BLaER1 treated with 17β-estradiol and CSF1 and Interleukin-3, amounts not matched to agents 10 nM and 100 nM (cell line): ENCODE measurements around the gene FKBP6.
"Not testable (repeated sequence)": the region's sequence is repeated elsewhere in the genome, so short reads cannot be mapped to it uniquely, and the experiment has no call there.

Experiments
- H3K27ac ChIP-seq, 11 experiments: shearing (Covaris generic); formaldehyde crosslinking; 2 replicates each; pipeline ENCODE4 v1.8.1; 2022
- H3K27me3 ChIP-seq, 11 experiments: shearing (Covaris generic); formaldehyde crosslinking; 2 replicates each; pipeline ENCODE4 v1.8.1; 2022
- H3K36me3 ChIP-seq, 11 experiments: shearing (Covaris generic); formaldehyde crosslinking; 2 replicates each; pipeline ENCODE4 v1.8.1; 2022
- H3K4me1 ChIP-seq, 10 experiments: shearing (Covaris generic); formaldehyde crosslinking; 2 replicates each; pipeline ENCODE4 v1.8.1; 2022
- H3K4me2 ChIP-seq, 11 experiments: shearing (Covaris generic); formaldehyde crosslinking; 2 replicates each; pipeline ENCODE4 v1.8.1; 2022
- H3K4me3 ChIP-seq, 10 experiments: shearing (Covaris generic); formaldehyde crosslinking; 2 replicates each; pipeline ENCODE4 v1.8.1; 2022
- H3K9ac ChIP-seq, 11 experiments: shearing (Covaris generic); formaldehyde crosslinking; 2 replicates each; pipeline ENCODE4 v1.8.1; 2022
- H3K9me3 ChIP-seq, 11 experiments: shearing (Covaris generic); formaldehyde crosslinking; replicated peaks in 1 of 11; 2 replicates each; pipeline ENCODE4 v1.8.1; 2022
- H4K20me1 ChIP-seq, 11 experiments: shearing (Covaris generic); formaldehyde crosslinking; 2 replicates each; pipeline ENCODE4 v1.8.1; 2022
- Cebpa-rat ChIP-seq, 11 experiments: shearing (Covaris generic); IDR thresholded peaks; 2 replicates each; pipeline ENCODE4 v1.8.1; 2022

FKBP6 gene

GRCh38 chr7:73327922-73328321, at the start of gene FKBP6, which contains the start of gene TRIM50:
TSS of gene FKBP6 (plus strand) at chr7:73328161. CDS start at chr7:73328429, 268 bp downstream.
TSS of gene TRIM50 (minus strand) at chr7:73328082. CDS start at chr7:73324787, 3,295 bp downstream.
- Histone ChIP-seq H3K4me1 (peaks cover 15 to 49% (median 19%) of the 10 kb centered on the region in 10 experiments), H3K4me2 (peak within 1 kb of the TSS in 3 of 11 experiments; percentile 75 to 84 (median 80); a peak in 3 of 22 replicates)
- H3K9me3 ChIP-seq, H3K36me3 ChIP-seq, H3K4me3 ChIP-seq, H3K27me3 ChIP-seq, H3K9ac ChIP-seq, H3K27ac ChIP-seq, H4K20me1 ChIP-seq: not testable (repeated sequence)

GRCh38 chr7:73297235-73297634, 30.7 kb upstream of the FKBP6 start:
- H3K4me2 ChIP-seq, H3K9ac ChIP-seq, H4K20me1 ChIP-seq, H3K27ac ChIP-seq, H3K4me3 ChIP-seq, H3K36me3 ChIP-seq, H3K27me3 ChIP-seq, H3K9me3 ChIP-seq: not testable (repeated sequence)
- peaks cover 6 to 16% (median 13%) of the 10 kb centered on the region in 10 experiments; a peak in 13 of 20 replicates for H3K4me1 ChIP-seq

GRCh38 chr7:73297706-73298105, 30.3 kb upstream of the FKBP6 start:
- peaks cover 6 to 16% (median 13%) of the 10 kb centered on the region in 10 experiments; a peak in 13 of 20 replicates for H3K4me1 ChIP-seq
- not testable (repeated sequence) for H3K9ac ChIP-seq, H3K27ac ChIP-seq, H3K4me3 ChIP-seq, H3K4me2 ChIP-seq, H3K27me3 ChIP-seq, H4K20me1 ChIP-seq, H3K36me3 ChIP-seq, H3K9me3 ChIP-seq

DNA sequence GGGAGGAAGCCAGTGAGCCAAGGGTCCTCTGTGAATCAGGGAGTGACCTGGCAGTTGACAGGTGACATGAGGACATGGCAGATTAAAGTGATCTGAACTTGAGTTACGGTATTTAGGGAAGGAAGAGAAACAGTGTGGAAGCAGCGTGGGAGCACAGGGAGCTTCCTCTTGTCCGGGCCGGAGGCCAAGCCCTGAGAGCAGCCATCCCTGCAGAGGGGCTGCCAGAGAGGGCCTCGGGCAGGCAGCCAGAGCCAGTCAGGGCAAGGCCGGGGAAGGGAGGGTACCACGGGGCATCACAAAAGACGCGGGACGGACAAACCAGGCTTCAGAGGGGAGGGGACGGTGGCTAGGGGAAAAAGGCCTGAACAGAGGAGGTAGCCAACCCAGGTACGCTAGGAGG, 28.1 kb upstream of the FKBP6 start:
- not testable (repeated sequence) for H4K20me1 ChIP-seq, H3K9me3 ChIP-seq, H3K27ac ChIP-seq, H3K9ac ChIP-seq, H3K4me3 ChIP-seq, H3K27me3 ChIP-seq
- H3K4me1 ChIP-seq, result peaks cover 7 to 30% (median 22%) of the 10 kb centered on the region in 10 experiments; a peak in 17 of 20 replicates
- peak overlapping the region; percentile 29 to 62 (median 39); a peak in 16 of 22 replicates for H3K4me2 ChIP-seq
- peaks cover 19 to 22% (median 21%) of the 10 kb centered on the region in 11 experiments for H3K36me3 ChIP-seq

DNA sequence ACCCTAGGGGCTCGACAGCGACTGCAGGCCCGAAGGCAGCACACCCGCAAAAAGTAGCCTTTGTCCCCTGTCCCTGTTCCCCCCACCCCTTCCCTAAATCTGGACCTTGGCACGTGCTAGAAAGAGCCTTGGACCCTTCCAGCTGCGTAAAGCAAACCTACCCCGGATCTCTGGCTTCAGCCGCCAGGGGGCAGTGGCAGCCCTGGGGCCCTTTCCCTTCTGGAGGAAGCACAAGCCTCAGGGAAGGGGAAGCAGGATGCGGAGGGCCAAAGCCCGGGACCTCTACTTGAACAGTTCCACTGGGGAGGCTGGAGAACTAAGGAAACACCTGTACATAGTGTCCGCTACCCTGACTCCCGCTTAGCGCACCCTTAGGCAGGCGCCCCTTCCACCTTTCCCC, 26.9 kb upstream of the FKBP6 start:
- not testable (repeated sequence) for H3K4me2 ChIP-seq, H3K27ac ChIP-seq, H3K9ac ChIP-seq, H3K4me3 ChIP-seq, H3K9me3 ChIP-seq, H3K27me3 ChIP-seq
- Histone ChIP-seq H3K4me1 (peaks cover 18 to 41% (median 34%) of the 10 kb centered on the region in 10 experiments), H4K20me1 (peaks cover 0 to 10% (median 0%) of the 10 kb centered on the region in 11 experiments; a peak in 4 of 22 replicates), H3K36me3 (peaks cover 25 to 32% (median 30%) of the 10 kb centered on the region in 11 experiments)

DNA sequence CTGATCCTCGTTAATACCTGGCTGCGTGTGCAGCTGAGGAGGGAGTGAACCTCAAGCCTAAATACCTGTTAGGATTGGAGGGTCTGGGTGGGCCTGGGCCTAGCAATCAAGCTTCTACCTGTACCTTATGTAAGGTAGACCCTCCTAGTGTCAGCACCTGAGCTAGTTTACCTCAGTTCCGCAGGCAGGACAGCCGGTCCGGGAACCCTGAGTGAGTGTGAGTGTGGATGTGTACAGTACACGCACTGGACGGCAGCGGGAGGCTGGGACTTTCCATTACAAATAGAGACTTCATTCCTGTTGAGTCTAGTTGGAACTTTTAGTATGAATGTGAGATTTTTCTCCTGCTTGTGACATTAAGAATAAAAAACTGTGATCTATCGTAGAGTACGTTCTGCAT, 25.1 kb upstream of the FKBP6 start:
- H3K27me3 ChIP-seq, H3K9me3 ChIP-seq, H3K4me2 ChIP-seq, H3K4me3 ChIP-seq: not testable (repeated sequence)
- Histone ChIP-seq H3K27ac (peak overlapping the region in 2 of 11 experiments; percentile 77 to 82; a peak in 3 of 22 replicates), H3K9ac (0 out of 22 replicates have a peak overlapping the region, but pooled peaks of 1 of the 11 experiments have one; percentile 70), H3K4me1 (peaks cover 27 to 59% (median 51%) of the 10 kb centered on the region in 10 experiments), H3K36me3 (peaks cover 32 to 47% (median 40%) of the 10 kb centered on the region in 11 experiments), H4K20me1 (peaks cover 0 to 17% (median 0%) of the 10 kb centered on the region in 11 experiments; a peak in 5 of 22 replicates)

GRCh38 chr7:73303546-73303945, 24.4 kb upstream of the FKBP6 start:
- H3K9me3 ChIP-seq, result no peaks in the 10 kb centered on the region
- peak overlapping the region in 1 of 11 experiments; percentile 92; a peak in 2 of 22 replicates for H3K4me2 ChIP-seq
- H3K4me3 ChIP-seq, result no peak overlapping the region
- H3K27ac ChIP-seq, result peak overlapping the region in 7 of 11 experiments; percentile 64 to 82 (median 78); a peak in 14 of 22 replicates
- H3K36me3 ChIP-seq, result peaks cover 32 to 47% (median 40%) of the 10 kb centered on the region in 11 experiments
- H3K9ac ChIP-seq, result peak overlapping the region in 5 of 11 experiments; percentile 53 to 73 (median 69); a peak in 5 of 22 replicates
- H3K27me3 ChIP-seq, result no peaks in the 10 kb centered on the region
- no peak for TF ChIP-seq Cebpa-rat (IDR thresholded peaks at IDR 0.05)
- H3K4me1 ChIP-seq, result peaks cover 30 to 62% (median 55%) of the 10 kb centered on the region in 10 experiments
- H4K20me1 ChIP-seq, result peaks cover 0 to 19% (median 0%) of the 10 kb centered on the region in 11 experiments; a peak in 5 of 22 replicates

- H3K27me3 ChIP-seq, result no peaks in the 10 kb centered on the region
- H3K9me3 ChIP-seq, result no peaks in the 10 kb centered on the region
- peaks cover 0 to 19% (median 0%) of the 10 kb centered on the region in 11 experiments; a peak in 5 of 22 replicates for H4K20me1 ChIP-seq
- no peak for TF ChIP-seq Cebpa-rat (IDR thresholded peaks at IDR 0.05)
- peak overlapping the region in 8 of 11 experiments; percentile 53 to 73 (median 65); a peak in 17 of 22 replicates for H3K9ac ChIP-seq
- H3K4me2 ChIP-seq, result peak overlapping the region in 9 of 11 experiments; percentile 58 to 97 (median 96); a peak in 17 of 22 replicates
- peaks cover 32 to 66% (median 57%) of the 10 kb centered on the region in 10 experiments for H3K4me1 ChIP-seq
- peaks cover 32 to 47% (median 40%) of the 10 kb centered on the region in 11 experiments for H3K36me3 ChIP-seq
- peak overlapping the region in 8 of 11 experiments; percentile 64 to 82 (median 78); a peak in 16 of 22 replicates for H3K27ac ChIP-seq
- H3K4me3 ChIP-seq, result peak overlapping the region in 1 of 10 experiments; percentile 31; a peak in 1 of 20 replicates
These were observed 23.9 kb upstream of the FKBP6 start for GRCh38 chr7:73304071-73304470.

DNA sequence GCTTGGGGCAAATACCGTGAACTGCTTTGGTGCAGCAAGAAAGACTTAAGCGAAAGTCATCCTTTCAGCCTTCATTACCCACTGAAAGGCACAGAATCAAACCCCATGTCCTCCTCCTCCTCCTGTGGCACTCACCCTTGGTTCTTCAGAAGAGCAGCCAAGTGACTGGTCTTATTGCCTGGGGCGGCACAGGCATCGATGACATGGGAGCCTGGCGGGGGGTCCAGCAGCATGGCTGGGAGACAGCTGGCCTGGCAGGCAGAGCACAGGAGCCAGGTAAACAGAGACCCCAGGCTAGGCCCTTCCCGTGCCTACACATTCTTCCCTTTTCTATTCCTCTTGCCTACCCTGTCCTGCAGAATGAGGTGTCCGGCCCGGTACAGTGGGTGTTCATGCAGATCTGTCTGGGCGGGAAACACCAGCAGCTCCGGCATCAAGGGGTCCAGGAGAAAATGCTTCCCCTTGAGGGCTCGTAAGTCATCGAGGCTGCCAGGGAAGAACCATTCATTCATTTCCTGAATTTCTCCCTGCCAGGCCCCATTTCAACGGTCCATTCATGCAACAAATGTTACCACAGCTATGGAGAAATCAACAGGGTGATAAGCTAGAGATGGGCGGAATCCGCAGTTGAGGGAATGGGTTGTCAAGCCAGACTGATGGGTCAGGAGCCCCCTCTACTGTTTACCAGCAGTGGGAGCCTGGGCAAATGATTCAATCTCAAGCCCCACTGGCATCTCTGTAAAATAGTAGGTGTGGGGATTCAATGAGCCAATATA, 23.2 kb upstream of the FKBP6 start:
- peak overlapping the region in 8 of 11 experiments; percentile 64 to 88 (median 78); a peak in 16 of 22 replicates for H3K27ac ChIP-seq
- H3K4me3 ChIP-seq, result peak overlapping the region in 5 of 10 experiments; percentile 21 to 40 (median 34); a peak in 4 of 20 replicates
- H3K9me3 ChIP-seq, H3K27me3 ChIP-seq: not testable (repeated sequence)
- peaks cover 38 to 66% (median 59%) of the 10 kb centered on the region in 10 experiments for H3K4me1 ChIP-seq
- H3K4me2 ChIP-seq, result peak overlapping the region in 10 of 11 experiments; percentile 48 to 97 (median 96); a peak in 20 of 22 replicates
- H3K9ac ChIP-seq, result peak overlapping the region in 8 of 11 experiments; percentile 53 to 89 (median 65); a peak in 17 of 22 replicates
- 0 out of 22 replicates have a peak, but pooled peaks of 2 of the 11 experiments have one; percentile 9 to 12 for TF ChIP-seq Cebpa-rat (IDR thresholded peaks at IDR 0.05)
- H3K36me3 ChIP-seq, result peaks cover 32 to 47% (median 40%) of the 10 kb centered on the region in 11 experiments
- H4K20me1 ChIP-seq, result peaks cover 0 to 19% (median 0%) of the 10 kb centered on the region in 11 experiments; a peak in 5 of 22 replicates
